Stimulated activated CD4-positive, alpha-beta T cell treated with anti-CD3 and anti-CD28 coated beads, Interleukin-15, amount 100 ng/mL, for 1 hour (primary cell): ENCODE results near the gene SEC61G.

ENCODE experiments used
- DNase-seq, 2 donors: peaks; one replicate each; pipeline ENCODE4 v3.0.0-alpha.2; 2020; ENCODE audit warnings: low read depth in 1 of 2, low spot score in 1 of 2

SEC61G gene

DNA sequence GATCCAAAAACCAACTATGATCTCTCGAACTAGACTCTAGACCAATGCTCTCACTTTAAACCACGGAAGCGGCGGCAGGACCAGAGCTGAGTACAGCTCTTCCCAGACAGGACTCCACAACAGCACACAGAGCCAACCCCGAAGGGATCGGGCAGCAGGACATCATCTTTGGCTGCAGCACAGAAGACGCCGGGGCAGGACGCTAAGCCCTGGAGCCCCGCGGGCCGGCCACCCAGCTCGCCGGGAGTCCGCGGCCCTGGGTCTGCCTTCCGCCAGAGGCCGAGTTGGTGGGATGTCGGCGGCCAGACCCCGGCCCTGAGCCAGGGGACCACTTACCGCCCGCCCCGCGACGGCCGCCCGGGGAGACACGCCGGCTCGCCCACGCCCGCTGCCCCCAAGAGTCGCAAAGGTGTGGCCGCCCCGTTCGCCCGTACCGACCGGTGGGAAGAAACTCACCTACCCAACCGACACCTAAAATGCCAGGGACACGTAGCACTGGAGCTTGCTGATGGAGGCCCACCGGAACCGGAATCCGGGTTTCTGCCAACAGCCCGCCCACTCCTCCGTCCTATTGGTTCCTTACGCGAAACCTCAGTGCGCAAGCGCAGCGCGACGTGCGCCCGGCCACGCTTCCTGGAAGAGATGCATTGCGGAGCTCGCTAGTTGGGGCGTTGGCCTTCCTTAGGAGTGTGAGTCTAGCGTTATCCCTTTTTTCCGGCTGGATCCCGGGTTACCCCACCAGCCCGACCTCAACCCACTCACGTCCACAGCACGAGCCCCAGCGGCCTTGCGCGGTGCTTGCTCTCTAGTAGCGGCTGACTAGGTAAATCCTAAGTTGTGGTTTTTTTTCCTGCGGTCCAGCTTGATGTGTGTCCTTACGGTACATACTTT lies at the start of gene SEC61G:
Gene SEC61G, minus strand, starts transcription at position 510 of the 891 bp plus-strand sequence. CDS start 1,623 bp downstream, outside the sequence.
- peak; percentile 87 to 92 for DNase-seq

DNA sequence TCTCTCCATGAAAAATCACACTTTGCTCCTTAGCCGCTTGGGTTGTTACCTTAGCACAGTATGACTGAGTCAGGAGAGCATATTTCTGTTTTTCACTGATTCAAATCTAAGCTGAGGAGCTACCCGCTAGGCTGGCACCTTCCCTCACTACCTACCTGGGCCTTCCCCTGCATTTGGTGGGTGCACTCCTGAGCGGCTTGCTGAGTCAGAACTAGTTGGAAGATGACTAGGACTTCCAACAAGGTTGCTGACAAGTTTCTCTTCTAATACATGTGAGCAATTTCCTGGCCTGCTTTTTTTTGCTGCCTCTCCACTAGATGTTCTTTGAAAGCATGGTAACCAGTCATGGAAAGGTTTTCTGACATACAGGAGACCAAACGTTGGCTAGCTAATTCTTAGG lies 43.8 kb upstream of the SEC61G start:
- no peak for DNase-seq

GRCh38 chr7:54802114-54802513 lies 43.1 kb upstream of the SEC61G start:
- DNase-seq, result no peak

- no peak for DNase-seq
These were observed 40.8 kb upstream of the SEC61G start for GRCh38 chr7:54799792-54800191.

- DNase-seq, result no peak
These were observed 39.5 kb upstream of the SEC61G start for GRCh38 chr7:54798530-54798929.

DNA sequence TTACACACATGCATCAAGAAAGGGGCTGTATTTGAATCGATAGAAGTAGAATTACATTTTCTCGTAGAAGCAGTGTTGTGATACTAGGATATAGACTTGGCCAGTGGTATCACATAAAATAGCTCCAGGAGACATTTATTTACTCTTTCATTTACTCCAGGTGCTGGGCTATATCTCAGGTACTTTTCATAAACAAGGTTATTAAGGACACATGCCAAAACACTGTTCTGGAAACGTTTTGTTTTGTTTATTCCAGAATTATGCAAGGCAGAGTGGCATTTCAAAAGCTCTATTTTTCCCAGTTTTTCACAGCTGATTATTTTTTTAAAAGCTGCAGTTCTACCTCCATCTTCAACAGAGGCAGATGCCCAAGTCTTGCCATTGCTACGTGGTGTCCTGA lies 37.8 kb upstream of the SEC61G start:
- no peak for DNase-seq

- DNase-seq, result no peak
These were observed 37.1 kb upstream of the SEC61G start for GRCh38 chr7:54796150-54796549.

DNA sequence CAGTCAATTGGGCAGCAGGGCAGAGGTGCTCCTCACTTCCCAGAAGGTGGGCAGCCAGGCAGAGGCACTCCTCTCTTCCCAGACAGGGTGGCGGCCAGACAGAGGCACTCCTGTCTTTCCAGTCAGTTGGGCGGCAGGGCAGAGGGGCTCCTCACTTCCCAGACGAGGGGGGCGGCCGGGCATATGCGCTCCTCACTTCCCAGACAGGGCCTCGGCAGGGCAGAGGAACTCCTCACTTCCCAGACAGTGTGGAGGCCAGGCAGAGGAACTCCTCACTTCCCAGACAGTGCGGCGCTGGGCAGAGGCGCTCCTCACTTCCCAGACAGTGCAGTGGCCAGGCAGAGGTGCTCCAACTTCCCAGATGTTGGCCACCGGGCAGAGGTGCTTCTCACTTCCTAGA lies 33.4 kb upstream of the SEC61G start:
- no peak for DNase-seq

- DNase-seq, result no peak
These were observed 29.7 kb upstream of the SEC61G start for GRCh38 chr7:54788664-54789063.

- no peak for DNase-seq
These were observed 26.2 kb upstream of the SEC61G start for GRCh38 chr7:54785261-54785660.

DNA sequence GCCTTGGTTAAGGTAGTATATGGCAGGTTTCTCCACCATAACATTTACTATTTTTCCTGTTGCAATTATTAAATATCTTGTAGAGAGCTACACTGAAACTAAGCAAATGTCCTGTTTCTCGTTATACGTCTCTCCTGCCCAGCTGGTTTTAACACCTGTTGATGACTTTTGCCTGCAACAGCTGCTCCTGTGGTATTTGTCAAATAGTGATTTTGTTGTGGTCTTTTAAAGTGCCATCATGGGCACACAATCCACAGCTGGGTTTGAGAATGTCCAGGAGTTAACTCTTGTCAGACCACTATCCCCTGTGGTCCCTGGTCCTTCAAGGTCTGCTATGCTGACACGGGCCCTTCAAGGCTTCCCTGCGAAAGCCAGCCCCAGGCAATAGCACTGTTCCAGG lies 24.9 kb upstream of the SEC61G start:
- DNase-seq, result no peak

- DNase-seq, result no peak
These were observed 23.8 kb upstream of the SEC61G start for GRCh38 chr7:54782829-54783228.

GRCh38 chr7:54782314-54782713 lies 23.3 kb upstream of the SEC61G start:
- DNase-seq, result no peak

- no peak for DNase-seq
These were observed 22.3 kb upstream of the SEC61G start for GRCh38 chr7:54781134-54781920.

DNA sequence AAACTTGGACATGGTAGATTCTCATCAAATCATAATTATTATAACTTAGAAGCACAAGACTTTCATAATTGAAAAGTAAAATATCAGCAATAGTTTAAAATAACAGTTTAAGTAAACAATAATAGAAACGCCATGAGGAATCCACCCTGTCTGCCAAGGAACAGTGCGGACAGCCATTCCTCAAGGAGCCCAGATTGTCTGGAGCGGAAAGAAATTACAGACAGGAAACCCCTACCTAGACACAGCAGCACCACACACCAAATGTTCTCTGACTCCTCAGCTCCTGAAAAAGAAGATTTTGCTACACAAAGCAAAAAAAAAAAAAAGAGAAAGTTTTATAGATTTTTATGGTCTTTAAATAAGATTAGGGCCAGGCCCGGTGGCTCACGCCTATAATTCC lies 21.5 kb upstream of the SEC61G start:
- DNase-seq, result no peak

- DNase-seq, result no peak
These were observed 19.9 kb upstream of the SEC61G start for GRCh38 chr7:54778696-54779540.

GRCh38 chr7:54778166-54778565 lies 19.2 kb upstream of the SEC61G start:
- no peak for DNase-seq

DNA sequence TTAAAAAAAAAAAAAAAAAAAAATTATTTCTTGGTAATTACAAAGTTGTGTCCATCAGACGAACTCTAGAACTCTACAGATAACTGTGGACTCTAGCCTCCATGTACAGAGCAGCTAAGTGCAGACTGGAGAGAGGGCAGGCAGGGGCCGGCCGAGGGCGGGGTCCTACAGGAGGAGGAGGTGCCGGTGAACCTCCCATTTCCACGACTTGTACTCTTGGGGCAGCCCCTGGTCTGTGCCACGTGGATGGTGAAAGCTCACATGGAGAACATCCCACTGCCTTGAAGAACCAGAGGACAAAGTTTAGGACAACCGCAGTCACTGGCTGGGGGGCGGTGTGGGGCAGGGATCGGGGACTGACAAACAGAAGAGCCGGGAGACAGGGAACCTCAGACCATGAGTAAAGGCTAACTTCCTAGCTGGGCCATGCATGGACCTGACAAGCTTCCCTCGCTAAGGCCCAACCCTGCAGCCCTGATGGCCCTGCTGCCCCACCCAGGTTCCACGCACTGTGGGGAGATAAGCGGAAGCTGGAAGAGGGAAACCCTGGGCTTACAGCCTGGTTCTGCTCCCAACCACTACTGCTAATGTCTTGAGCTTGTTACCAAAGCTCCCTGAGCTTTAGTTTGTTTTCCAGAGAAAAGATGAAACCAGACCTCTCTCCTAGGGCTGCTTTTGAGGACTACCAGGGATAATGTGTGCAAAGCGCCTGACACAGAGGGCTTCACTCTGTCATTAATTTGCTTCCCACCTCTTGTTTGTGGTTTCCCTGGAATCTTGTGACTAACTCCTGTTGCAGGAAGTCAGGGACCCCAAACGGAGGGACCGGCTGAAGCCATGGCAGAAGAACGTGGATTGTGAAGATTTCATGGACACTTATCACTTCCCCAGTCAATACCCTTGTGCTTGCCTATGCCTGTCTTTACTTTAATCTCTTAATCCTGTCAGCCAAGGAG lies 16.1 kb upstream of the SEC61G start:
- DNase-seq, result no peak

- peak; percentile 28 to 49 for DNase-seq
These were observed 14.7 kb upstream of the SEC61G start for GRCh38 chr7:54773472-54774399.
